Pancreas (tissue), 10 donors: ENCODE measurements around the gene WSB2. TPM values are rescaled to one million over a fixed set of nuclear protein-coding genes. Genes with fewer than 3 reads are reported as not detected.

ENCODE experiments used
- ATAC-seq, 4 donors: fragments of 200-7000 bp; cut with Tn5 transposase; one replicate each; pipeline versions ENCODE4 v1.8.0 to v1.9.1; 2020; ENCODE audit warnings: mild to moderate bottlenecking in 4 of 4, moderate library complexity in 4 of 4
- DNase-seq, 6 donors: peaks; one replicate each; pipeline ENCODE4 v3.0.0-alpha.2; 2020
- FAIRE-seq: peaks from 2 replicates; lab custom pipeline; 2012; peaks lifted over from hg19 to GRCh38; lab: Jason Lieb, UNC
- H3K27ac ChIP-seq, 4 donors: fragments of 200-600 bp; sonication (generic); 1 replicate in 3 of 4; 2 replicates in 1 of 4; pipeline versions ENCODE4 v1.5.0 to v1.8.0; 2020
- H3K27me3 ChIP-seq, 4 donors: fragments of 200-600 bp; one replicate each; pipeline ENCODE4 v1.8.0; 2021
- H3K36me3 ChIP-seq, 3 donors: fragments of 200-600 bp; sonication (generic) in 1 of 3; one replicate each; pipeline versions ENCODE4 v1.5.0 to v1.8.0; 2020 to 2021
- H3K4me1 ChIP-seq, 3 donors: fragments of 200-600 bp; one replicate each; pipeline ENCODE4 v1.8.0; 2021
- H3K4me3 ChIP-seq, 4 donors: fragments of 200-600 bp; sonication (generic) in 2 of 4; one replicate each; pipeline versions ENCODE4 v1.5.0 to v1.8.0; 2020 to 2021
- H3K9me3 ChIP-seq, 4 donors: fragments of 200-600 bp; one replicate each; pipeline ENCODE4 v1.8.0; 2021
- CTCF ChIP-seq, 4 donors: fragments of 200-600 bp; sonication (generic) in 3 of 4; IDR thresholded peaks; one replicate each; pipeline versions ENCODE4 v1.5.0 to v1.8.0; 2021; ENCODE audit warnings: antibody characterized with exemption in 4 of 4
- WGBS, 2 donors: extraction: QIAGEN DNeasy Blood & Tissue Kit; methylation state at CpG; one replicate each; pipeline ENCODE4 v1.1.7; 2013; 5-methylcytosine and 5-hydroxymethylcytosine counted together
- intact Hi-C, 3 donors: fragments of 100-400 bp; cut with DNase I; formaldehyde crosslinking; loops; one replicate each; pipeline versions ENCODE4 v1.11.1 to v1.14.2; 2022
- polyA plus RNA-seq, 2 donors: library from polyadenylated mRNA; stranded (reverse); fragments of 200-250 nt; gene quantifications; one replicate each; pipeline ENCODE4 v1.2.3, GENCODE V29; 2013
- total RNA-seq, 6 donors: library from RNA; stranded (reverse); fragmentation: NEBNext Ultra II Directional in 4 of 6; extraction: Animal tissue kit (Norgen Biotek cat#: 25700) in 4 of 6; gene quantifications; one replicate each; pipeline versions ENCODE4 v1.2.1 to v1.2.4, GENCODE V29; 2021 to 2023
- donor health status: healthy with polysubstance abuse.
- donor health status: DM: no; HTN: no; CAD: no; lungs with moderate emphysema.
- donor health status: DM: no; HTN: no; CAD: no.
- donor health status: control.
- donor health status: control.
- donor health status: Bipolar disorder and iron deficiency.
- donor health status: DM: yes; HTN: yes; CAD: no.
- donor health status: DM: no; HTN: no; CAD: no.
- donor health status: DM: no; HTN: no; CAD: no.
- donor health status: DM: yes; HTN: yes; CAD: no.

WSB2 gene
- total and polyA plus RNA-seq, 8 donors, result 23.7 to 55.2 (median 41.8) TPM

- ATAC-seq (no peak), DNase-seq (no peak), FAIRE-seq (no peak)
- Histone ChIP-seq H3K9me3 (no peaks in the 10 kb centered on the region), H3K4me3 (no peak overlapping the region), H3K4me1 (peaks cover 10 to 26% (median 16%) of the 10 kb centered on the region in 3 donors), H3K36me3 (no peaks in the 10 kb centered on the region), H3K27ac (peak overlapping the region in 1 of 4 donors; percentile 95), H3K27me3 (no peaks in the 10 kb centered on the region)
- no peak for TF ChIP-seq CTCF (IDR thresholded peaks at IDR 0.05)
- intact Hi-C loops, result no loop called here
- 39 to 53% methylated on average over 2 of the region's 2 CpGs for WGBS, 2 donors
Measured at GRCh38 chr12:118064608-118065007, 3.6 kb upstream of the WSB2 start.

GRCh38 chr12:118063576-118064391 is 2.8 kb upstream of the WSB2 start:
- Histone ChIP-seq H3K4me1 (peaks cover 10 to 31% (median 23%) of the 10 kb centered on the region in 3 donors), H3K27ac (peak overlapping the region in 2 of 4 donors; percentile 93 to 95), H3K9me3 (no peaks in the 10 kb centered on the region), H3K27me3 (no peaks in the 10 kb centered on the region), H3K36me3 (no peaks in the 10 kb centered on the region), H3K4me3 (no peak overlapping the region)
- no peak for FAIRE-seq
- intact Hi-C loops, result no loop called here
- WGBS, 2 donors, result 33 to 40% methylated on average over 4 of the region's 4 CpGs
- no peak for TF ChIP-seq CTCF (IDR thresholded peaks at IDR 0.05)
- peak in 2 of 4 donors; percentile 3 to 33 for ATAC-seq
- DNase-seq, result peak in 1 of 6 donors; percentile 23

GRCh38 chr12:118061873-118062843 is 1.2 kb upstream of the WSB2 start:
- H3K27ac ChIP-seq, result peak overlapping the region; percentile 73 to 95 (median 93)
- ATAC-seq (peak; percentile 29 to 55 (median 38)), FAIRE-seq (no peak), DNase-seq (peak; percentile 29 to 65 (median 38))
- H3K36me3 ChIP-seq, result no peaks in the 10 kb centered on the region
- H3K4me1 ChIP-seq, result peaks cover 10 to 31% (median 24%) of the 10 kb centered on the region in 3 donors
- no peak for TF ChIP-seq CTCF (IDR thresholded peaks at IDR 0.05)
- H3K9me3 ChIP-seq, result no peaks in the 10 kb centered on the region
- 0 to 1% methylated on average over 41 to 44 of the region's 44 CpGs for WGBS, 2 donors
- H3K27me3 ChIP-seq, result no peaks in the 10 kb centered on the region
- H3K4me3 ChIP-seq, result peak overlapping the region; percentile 16 to 73 (median 58)
- intact Hi-C loops, result no loop called here

GRCh38 chr12:118060301-118061010 is 523 bp downstream of the WSB2 start:
- peaks cover 14 to 43% (median 36%) of the 10 kb centered on the region in 3 donors for H3K4me1 ChIP-seq
- ATAC-seq (peak in 3 of 4 donors; percentile 30 to 39 (median 37)), FAIRE-seq (no peak), DNase-seq (peak; percentile 47 to 82 (median 62))
- no peaks in the 10 kb centered on the region for H3K9me3 ChIP-seq
- no peak for TF ChIP-seq CTCF (IDR thresholded peaks at IDR 0.05)
- intact Hi-C loops, result no loop called here
- 1 to 2% methylated on average over 17 to 46 of the region's 46 CpGs for WGBS, 2 donors
- no peaks in the 10 kb centered on the region for H3K36me3 ChIP-seq
- peak overlapping the region; percentile 56 to 73 (median 64) for H3K4me3 ChIP-seq
- H3K27me3 ChIP-seq, result no peaks in the 10 kb centered on the region
- peak overlapping the region; percentile 85 to 95 (median 93) for H3K27ac ChIP-seq
